Parathyroid adenoma (tissue), 2 donors: ENCODE data around the gene TMEM120B.
A peak's percentile ranks its signal among the peaks of the same experiment; 100 is the strongest.
"Not testable (repeated sequence)": the region's sequence is repeated elsewhere in the genome, so short reads cannot be mapped to it uniquely, and the experiment has no call there.

ENCODE experiments used
- H2AFZ ChIP-seq: fragments of 300-600 bp; sonication (generic); one replicate; pipeline ENCODE4 v1.7.0; 2017; ENCODE audit warnings: antibody characterized with exemption, mild to moderate bottlenecking
- H3K27ac ChIP-seq: fragments of 300-600 bp; sonication (generic); one replicate; pipeline ENCODE4 v1.7.0; 2017
- H3K27me3 ChIP-seq: fragments of 300-600 bp; sonication (generic); one replicate; pipeline ENCODE4 v1.7.0; 2017; ENCODE audit warnings: low read length; ENCODE audit not compliant: control insufficient read depth, insufficient read depth
- H3K36me3 ChIP-seq: fragments of 300-600 bp; sonication (generic); one replicate; pipeline ENCODE4 v1.7.0; 2017; ENCODE audit warnings: low read length; ENCODE audit not compliant: control insufficient read depth, insufficient read depth
- H3K4me1 ChIP-seq: fragments of 300-600 bp; sonication (generic); one replicate; pipeline ENCODE4 v1.7.0; 2017; ENCODE audit warnings: control low read depth
- H3K4me2 ChIP-seq: fragments of 300-600 bp; sonication (generic); one replicate; pipeline ENCODE4 v1.7.0; 2017; ENCODE audit warnings: low read length
- H3K4me3 ChIP-seq: fragments of 300-600 bp; sonication (generic); one replicate; pipeline ENCODE4 v1.7.0; 2017; ENCODE audit warnings: low read depth, low read length
- H3K79me2 ChIP-seq: fragments of 300-600 bp; sonication (generic); one replicate; pipeline ENCODE4 v1.7.0; 2017; ENCODE audit warnings: control low read depth
- H3K9ac ChIP-seq: fragments of 300-600 bp; sonication (generic); one replicate; pipeline ENCODE4 v1.7.0; 2017; ENCODE audit warnings: mild to moderate bottlenecking
- H3K9me3 ChIP-seq: fragments of 300-600 bp; sonication (generic); one replicate; pipeline ENCODE4 v1.7.0; 2017; ENCODE audit warnings: low read length; ENCODE audit not compliant: control insufficient read depth
- TF ChIP-seq, protein P1 (sequence below): fragments of 300-600 bp; sonication (generic); IDR thresholded peaks from one replicate; pipeline ENCODE4 v1.7.0; 2017; ENCODE audit warnings: antibody characterized with exemption, mild to moderate bottlenecking
- donor health status: primary hyperparathyroidism.

TMEM120B gene

DNA sequence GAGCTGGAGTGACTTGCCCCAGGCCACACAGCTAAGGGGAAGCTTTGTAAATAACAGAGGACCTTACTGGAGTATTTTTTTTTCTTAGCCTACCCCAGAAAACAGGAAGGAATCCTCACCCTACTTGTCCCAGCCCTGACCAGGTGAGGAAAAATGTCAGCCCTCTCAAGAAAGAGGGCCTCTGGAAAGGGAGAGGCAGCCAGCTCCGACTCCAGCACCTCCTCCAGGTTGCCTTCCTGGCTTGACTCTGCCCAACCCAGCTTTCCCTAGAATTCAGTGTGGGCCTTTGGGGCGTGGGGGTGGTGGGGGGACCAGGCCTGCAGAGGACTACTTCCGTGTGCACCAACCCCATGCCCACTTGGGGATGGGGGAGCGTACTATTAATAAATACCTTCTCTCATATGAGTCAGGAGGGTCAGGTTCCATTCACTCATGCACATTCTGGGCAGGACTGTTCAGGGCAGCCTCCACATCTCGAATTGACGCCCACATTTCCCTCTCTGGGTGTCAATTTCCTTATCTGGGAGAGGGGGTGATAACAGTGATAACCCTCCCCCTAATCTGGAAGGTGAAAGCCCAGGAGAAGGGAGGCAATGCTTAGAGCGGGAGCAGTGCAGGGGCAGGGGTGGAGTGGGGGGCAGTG is 75.7 kb downstream of the TMEM120B start:
- Histone ChIP-seq H3K27ac (no peak overlapping the region), H3K79me2 (no peaks in the 10 kb centered on the region), H2AFZ (no peak overlapping the region), H3K27me3 (no peaks in the 10 kb centered on the region), H3K9ac (no peak overlapping the region), H3K4me2 (no peak overlapping the region), H3K9me3 (no peaks in the 10 kb centered on the region), H3K36me3 (no peaks in the 10 kb centered on the region), H3K4me1 (peaks cover 6% of the 10 kb centered on the region), H3K4me3 (no peak overlapping the region)
- TF ChIP-seq, protein P1, sequence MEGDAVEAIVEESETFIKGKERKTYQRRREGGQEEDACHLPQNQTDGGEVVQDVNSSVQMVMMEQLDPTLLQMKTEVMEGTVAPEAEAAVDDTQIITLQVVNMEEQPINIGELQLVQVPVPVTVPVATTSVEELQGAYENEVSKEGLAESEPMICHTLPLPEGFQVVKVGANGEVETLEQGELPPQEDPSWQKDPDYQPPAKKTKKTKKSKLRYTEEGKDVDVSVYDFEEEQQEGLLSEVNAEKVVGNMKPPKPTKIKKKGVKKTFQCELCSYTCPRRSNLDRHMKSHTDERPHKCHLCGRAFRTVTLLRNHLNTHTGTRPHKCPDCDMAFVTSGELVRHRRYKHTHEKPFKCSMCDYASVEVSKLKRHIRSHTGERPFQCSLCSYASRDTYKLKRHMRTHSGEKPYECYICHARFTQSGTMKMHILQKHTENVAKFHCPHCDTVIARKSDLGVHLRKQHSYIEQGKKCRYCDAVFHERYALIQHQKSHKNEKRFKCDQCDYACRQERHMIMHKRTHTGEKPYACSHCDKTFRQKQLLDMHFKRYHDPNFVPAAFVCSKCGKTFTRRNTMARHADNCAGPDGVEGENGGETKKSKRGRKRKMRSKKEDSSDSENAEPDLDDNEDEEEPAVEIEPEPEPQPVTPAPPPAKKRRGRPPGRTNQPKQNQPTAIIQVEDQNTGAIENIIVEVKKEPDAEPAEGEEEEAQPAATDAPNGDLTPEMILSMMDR, result no peak

GRCh38 chr12:121789233-121789781 is 76.8 kb downstream of the TMEM120B start:
- no peaks in the 10 kb centered on the region for H3K36me3 ChIP-seq
- H3K79me2 ChIP-seq, result no peaks in the 10 kb centered on the region
- H3K27ac ChIP-seq, result peak overlapping the region; percentile 47
- H3K4me1 ChIP-seq, result peaks cover 10% of the 10 kb centered on the region
- H2AFZ ChIP-seq, result no peak overlapping the region
- TF ChIP-seq, protein P1, result no peak
- no peaks in the 10 kb centered on the region for H3K27me3 ChIP-seq
- H3K9me3 ChIP-seq, result no peaks in the 10 kb centered on the region
- no peak overlapping the region for H3K4me2 ChIP-seq
- H3K4me3 ChIP-seq, result no peak overlapping the region
- H3K9ac ChIP-seq, result no peak overlapping the region

- no peaks in the 10 kb centered on the region for H3K9me3 ChIP-seq
- peaks cover 5% of the 10 kb centered on the region for H3K79me2 ChIP-seq
- H3K4me1 ChIP-seq, result peaks cover 17% of the 10 kb centered on the region
- H3K27ac ChIP-seq, result peak overlapping the region; percentile 47
- no peak overlapping the region for H2AFZ ChIP-seq
- TF ChIP-seq, protein P1, result no peak
- no peaks in the 10 kb centered on the region for H3K36me3 ChIP-seq
- no peaks in the 10 kb centered on the region for H3K27me3 ChIP-seq
- H3K4me2 ChIP-seq, result no peak overlapping the region
- H3K4me3 ChIP-seq, result no peak overlapping the region
- no peak overlapping the region for H3K9ac ChIP-seq
Measured at GRCh38 chr12:121789800-121790728, 77.5 kb downstream of the TMEM120B start.

- H3K27me3 ChIP-seq, H3K79me2 ChIP-seq, H3K27ac ChIP-seq, H2AFZ ChIP-seq, H3K9me3 ChIP-seq, H3K9ac ChIP-seq, H3K36me3 ChIP-seq, H3K4me2 ChIP-seq, H3K4me3 ChIP-seq: not testable (repeated sequence)
- H3K4me1 ChIP-seq, result peaks cover 22% of the 10 kb centered on the region
Measured at GRCh38 chr12:121790785-121791184, 78.2 kb downstream of the TMEM120B start.
